Measurements from ENCODE around the gene ANLN. TPM values are rescaled to one million over a fixed set of nuclear protein-coding genes. Genes with fewer than 3 reads are reported as not detected.
A peak's percentile ranks its signal among the peaks of the same experiment; 100 is the strongest.
"Not testable (repeated sequence)": the region's sequence is repeated elsewhere in the genome, so short reads cannot be mapped to it uniquely, and the experiment has no call there.

The ANLN gene
- total RNA-seq, 1 experiment from 2014 or later = 537 TPM

DNA sequence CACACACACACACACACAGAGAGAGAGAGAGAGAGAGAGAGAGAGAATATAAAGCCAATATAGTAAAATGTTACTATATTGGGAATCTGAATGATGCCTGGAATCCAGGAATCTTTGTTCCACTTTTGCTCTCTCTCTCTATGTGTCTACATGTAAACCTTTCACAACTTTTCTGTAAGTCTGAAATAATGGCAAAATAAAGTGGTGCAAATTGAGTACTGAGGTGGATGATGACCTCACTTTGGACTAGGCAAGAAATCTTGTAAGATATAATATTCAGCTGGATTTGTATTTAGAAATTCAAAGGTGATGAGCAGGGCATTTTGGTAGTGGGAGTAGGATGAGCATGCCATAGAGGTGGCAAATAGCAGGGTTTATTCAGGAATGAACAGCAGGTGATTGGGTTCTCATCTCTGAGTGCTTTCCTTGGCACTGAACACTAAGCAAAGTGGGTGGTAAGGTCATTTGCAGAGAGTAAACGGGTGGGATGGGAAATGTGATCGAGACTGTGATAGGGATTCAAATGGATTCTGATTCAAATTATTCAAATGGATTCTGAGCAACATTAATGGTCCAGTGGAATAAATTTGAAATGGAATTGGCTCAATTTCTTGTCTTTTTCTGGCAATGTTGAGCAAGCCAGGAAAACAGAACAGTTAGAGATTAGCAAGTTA is 9.7 kb upstream of the ANLN start:
- no peak for DNase-seq (ENCODE audit: low read depth)

DNA sequence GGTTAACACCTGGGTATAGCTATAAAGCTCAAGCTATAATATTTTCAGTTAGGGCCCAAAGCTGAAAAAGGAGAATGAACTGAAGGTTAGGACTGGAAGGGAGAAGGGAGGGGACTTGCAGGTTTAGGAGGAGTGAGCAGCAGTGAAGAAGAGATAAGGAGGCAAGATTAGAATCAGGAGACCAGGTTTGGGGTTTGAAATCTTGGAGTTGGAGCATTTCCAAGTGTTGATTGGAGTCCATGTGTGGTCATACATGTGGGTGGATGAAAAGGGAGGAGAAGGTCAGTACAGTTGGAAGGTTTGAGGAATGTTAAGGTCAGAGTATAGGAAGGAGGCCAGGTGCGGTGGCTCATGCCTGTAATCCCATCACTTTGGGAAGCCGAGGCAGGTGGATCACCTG is 8.6 kb upstream of the ANLN start:
- no peak for DNase-seq (ENCODE audit: low read depth)

DNA sequence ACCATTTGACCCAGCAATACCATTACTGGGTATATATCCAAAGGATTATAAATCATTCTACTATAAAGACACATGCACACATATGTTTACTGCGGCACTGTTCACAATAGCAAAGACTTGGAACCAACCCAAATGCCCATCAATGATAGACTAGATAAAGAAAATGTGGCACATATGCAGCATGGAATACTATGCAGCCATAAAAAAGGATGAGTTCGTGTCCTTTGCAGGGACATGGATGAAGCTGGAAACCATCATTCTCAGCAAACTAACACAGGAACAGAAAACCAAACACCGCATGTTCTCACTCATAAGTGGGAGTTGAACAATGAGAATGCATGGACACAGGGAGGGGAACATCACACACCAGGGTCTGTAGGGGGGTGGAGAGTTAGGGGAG is 6.4 kb upstream of the ANLN start:
- not testable (repeated sequence) for DNase-seq (ENCODE audit: low read depth)

DNA sequence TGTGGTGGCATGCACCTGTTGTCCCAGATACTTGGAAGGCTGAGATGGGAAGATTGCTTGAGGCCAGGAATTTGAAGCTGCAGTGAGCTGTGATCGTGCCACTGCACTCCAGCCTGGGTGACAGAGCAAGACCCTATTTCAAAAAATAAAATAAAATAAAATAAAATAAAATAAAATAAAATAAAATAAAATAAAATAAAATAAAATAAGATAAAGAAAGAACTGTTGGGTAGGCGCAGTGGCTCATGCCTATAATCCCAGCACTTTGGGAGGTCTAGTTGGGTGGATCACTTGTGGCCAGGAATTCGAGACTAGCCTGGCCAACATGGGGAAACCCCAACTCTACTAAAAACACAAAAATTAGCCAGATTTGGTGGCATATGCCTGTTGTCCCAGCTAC is 4.0 kb upstream of the ANLN start:
- DNase-seq (ENCODE audit: low read depth) = not testable (repeated sequence)

DNA sequence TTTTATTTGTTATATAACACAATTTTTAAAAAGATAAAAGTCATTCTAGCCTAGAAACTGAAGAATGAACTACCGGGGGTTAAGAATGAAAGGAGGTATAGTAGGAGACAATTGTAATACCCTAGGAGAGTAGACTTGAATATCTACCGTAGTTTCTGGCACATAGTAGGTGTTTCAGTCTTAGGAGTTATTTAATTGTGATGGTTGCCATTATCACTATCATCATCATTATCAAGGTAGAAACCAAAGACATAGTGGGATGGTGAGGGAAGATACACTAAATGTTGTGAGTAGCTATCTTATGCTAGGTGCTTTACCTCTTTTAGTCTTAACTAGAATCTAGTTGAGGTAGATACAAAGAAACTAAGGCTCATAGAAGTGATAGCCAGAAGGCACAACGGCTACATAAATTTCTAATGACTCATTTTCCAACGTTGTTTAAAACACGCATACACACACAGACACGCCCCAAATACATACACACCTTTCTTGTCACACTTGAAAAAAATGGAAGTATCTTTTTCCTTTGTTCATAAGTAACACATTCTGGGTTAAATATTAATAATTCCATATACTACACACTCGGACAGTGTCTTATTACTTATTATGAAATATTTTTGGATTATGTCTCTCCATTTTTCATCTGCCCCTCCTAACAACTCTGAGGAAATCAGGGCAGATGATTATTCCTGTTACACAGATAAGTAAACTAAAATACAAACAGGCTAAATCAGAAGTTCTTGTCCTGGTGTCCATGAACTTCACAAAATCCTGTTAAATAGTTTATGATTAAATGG is 2.0 kb upstream of the ANLN start:
- DNase-seq (ENCODE audit: low read depth) = peak; percentile 76

DNA sequence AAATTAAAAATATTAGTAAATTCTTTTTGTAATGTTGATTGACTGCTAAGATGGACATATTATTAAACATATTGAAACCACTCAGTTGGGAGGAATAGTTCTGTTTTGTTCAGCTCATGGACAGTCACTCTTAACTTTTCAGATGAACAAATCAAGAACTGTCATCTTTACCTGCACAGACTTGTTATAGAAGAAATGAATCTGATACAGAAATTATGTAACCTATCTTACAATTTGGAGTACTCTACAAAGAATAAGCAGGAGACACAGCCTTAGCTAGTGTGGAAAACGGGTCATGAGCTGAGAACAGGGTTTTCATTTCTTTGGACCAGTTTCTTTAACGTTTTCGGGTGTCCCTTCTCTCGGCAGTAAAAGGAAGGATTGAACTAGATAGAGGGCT is 1.2 kb upstream of the ANLN start:
- no peak for DNase-seq (ENCODE audit: low read depth)

DNA sequence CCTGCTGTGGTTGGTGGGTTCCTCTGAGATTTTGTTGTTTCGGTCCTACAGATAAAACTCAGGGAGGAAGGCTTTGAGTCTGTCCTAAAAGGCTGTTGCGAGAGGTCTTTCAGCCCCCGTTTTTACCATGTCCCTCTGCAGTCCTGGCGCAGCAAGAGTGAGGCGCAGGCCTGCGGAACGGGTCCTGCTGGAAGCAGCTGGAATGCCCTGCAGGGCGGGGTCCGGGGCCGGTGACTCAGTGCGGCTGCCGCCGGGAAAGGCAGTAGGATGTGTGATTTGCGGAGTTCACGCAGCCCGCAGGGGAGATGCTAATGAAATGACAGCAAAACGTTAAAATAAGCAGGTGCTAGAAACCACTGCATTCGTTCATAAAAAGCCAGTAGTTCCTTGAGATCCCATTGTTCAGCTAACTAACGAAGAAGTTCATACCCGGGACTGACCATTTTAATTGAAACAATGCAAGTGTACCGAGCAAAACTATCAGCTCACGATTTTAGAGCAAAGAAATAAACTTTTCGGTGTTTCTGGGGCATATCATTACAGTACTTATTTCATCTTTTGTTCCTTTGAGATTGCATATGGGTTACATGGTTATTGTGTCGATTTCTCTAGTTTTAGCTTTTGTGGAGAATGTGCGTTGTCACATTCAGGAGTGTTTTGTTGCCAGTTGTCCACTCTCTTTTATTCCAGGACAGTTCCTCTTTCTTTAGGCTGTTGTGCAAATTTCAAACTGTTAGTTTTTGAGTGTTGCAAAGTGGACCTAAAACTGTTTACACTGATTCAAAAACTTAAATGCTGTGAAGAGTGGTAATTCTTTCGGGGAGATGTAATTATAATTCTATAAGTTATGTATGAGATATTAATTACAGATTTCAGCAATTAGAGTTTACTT is 783 bp downstream of the ANLN start:
- peak; percentile 93 for DNase-seq (ENCODE audit: low read depth)

DNA sequence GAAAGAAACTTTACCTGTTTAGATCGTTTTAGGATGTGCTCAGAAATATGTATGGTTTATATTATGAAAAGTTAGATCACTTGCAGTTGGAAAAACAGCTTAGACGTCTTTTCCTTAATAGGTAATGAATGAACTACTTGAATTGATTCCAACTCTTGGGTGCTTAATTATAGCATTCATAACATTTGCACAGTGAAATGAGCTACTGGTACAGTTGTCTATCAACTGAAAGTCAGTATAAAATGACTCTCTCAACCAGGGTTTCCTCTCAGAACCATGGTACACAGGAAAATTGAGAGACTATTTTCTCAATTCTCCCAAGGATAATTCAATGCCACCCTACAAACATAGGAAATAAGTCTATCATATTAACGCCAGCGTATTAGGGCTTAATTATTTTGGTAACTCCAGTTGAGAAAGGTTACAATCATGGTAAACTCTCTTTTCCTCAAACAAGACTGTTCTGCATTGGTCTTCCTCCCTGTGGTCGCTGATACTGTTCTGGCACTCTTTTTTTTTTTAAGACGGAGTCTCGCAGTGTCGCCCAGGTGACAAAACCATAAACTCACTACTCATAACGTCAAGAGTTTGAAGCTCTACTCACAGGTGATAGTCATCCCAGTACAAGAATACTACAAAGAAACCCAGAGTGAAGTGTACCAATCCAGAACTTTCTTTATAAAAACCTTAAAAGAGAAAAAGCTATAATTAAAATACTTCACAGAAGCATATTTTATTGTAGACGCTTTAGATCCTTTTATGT is 2.0 kb downstream of the ANLN start:
- DNase-seq (ENCODE audit: low read depth) = no peak

DNA sequence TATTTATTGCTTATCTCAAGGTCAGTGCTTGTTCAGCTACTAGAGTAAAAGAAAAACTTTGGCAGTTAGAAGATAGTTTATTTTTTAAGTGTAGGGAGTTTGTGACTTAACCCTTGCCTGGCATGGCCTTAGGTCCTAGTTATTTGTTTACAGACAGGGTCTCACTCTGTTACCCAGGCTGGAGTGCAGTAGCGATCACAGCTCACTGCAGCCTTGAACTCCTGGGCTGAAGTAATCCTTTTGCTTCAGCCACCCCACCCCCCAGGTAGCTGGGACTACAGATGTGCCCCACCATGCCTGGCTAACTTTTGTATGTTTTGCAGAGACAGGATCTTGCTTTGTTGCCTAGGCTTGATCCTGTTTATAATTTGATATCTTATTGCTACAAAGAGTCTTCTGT is 4.2 kb downstream of the ANLN start:
- DNase-seq (ENCODE audit: low read depth) = no peak

DNA sequence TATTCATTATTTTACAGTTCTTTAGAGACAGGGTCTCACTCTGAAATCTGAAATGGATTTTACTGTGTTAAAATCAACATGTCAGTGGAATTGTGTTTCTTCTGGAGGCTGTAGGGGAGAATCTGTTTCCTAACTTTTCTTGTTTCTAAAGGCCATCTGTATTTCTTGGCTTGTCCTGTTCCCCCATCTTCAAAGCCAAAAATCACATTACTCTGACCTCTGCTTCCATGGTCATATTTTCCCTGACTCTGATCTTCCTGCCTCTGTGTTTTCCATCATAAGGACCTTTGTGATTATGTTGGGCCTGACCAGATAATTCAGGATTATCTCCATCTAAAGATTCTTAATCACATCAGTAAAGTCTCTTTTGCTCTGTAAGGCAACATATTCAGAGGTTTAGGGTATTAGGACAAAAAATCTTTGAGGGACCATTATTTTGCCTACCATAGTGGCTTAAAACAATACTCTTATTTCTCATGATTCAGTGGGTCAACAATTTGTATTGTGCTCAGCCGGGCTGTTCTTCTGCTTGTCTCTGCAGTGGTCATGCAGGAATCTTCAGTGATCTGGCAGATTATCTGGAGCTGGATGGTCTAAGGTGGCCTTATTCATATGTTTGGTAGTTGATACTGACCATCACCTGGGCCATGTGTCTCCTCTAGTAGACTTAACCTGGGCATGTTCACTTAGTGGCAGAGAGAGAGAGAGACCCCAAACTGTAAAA is 5.7 kb downstream of the ANLN start:
- no peak for DNase-seq (ENCODE audit: low read depth)

DNA sequence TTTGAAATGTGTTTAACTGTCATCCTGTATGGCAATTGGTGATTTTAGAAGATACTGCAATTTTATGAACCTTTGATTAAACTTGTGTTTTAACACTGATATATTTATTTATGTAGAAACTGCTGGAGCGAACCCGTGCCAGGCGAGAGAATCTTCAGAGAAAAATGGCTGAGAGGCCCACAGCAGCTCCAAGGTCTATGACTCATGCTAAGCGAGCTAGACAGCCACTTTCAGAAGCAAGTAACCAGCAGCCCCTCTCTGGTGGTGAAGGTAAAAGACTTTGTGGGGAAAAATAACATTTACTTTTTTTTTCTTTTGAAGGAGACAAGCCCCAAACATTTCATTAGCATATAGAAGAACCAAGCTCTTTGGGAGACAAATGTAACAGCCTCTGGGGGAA is 6.5 kb downstream of the ANLN start:
- peak; percentile 66 for DNase-seq (ENCODE audit: low read depth)

DNA sequence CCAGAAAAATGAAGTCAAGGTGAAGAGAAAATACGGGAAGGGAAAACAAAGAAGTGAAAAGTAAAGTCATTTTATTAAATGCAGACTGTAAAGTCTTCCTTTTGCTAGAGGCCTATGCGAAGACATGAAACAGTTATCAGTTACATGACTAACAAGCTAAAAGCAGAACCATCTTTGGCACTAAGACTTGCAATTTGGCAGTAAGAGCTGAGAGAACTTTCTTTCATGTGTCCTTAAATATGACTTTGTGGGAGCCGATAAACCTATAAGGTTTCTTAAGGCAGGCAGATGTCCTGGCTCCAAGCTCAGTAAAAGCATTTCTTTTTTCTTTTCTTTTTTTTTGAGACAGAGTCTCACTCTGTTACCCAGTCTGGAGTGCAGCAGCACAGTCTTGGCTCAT is 10.4 kb downstream of the ANLN start:
- no peak for DNase-seq (ENCODE audit: low read depth)

DNA sequence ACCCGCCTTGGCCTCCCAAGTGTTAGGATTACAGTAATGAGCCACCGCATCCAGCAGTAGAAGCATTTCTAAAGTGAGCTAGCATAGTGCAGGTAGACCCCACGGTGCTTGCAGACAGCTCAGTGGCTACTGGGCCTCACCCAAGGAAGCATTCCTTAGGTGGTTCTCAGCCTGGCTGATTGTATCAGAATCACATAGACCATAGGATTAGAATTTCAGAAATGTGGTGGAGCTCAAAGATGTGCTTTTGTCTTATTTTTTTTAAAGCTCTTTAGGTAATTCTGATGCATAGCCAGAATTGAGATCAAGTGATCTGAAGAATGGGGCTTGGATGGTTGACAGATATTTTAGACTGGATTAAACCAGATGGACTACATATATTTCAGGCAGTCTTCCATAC is 10.9 kb downstream of the ANLN start:
- no peak for DNase-seq (ENCODE audit: low read depth)

DNA sequence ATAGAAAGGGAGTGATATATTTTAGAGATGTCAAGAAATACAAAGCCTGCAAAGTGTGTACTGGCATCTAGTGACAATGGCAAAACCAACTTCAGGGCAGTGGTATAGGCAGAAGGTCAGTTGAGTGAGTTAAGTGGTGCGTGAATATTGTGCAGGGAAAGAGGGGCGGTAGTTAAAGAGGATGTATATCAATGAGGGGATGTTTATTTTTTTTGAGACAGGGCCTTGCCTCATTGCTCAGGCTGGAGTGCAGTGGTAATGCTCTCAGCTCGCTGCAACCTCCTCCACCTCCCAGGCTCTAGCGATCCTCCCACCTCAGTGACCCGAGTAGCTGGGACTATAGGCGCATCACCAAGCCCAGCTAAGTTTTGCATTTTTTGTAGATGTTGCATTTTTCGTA is 13.8 kb downstream of the ANLN start:
- DNase-seq (ENCODE audit: low read depth) = no peak

DNA sequence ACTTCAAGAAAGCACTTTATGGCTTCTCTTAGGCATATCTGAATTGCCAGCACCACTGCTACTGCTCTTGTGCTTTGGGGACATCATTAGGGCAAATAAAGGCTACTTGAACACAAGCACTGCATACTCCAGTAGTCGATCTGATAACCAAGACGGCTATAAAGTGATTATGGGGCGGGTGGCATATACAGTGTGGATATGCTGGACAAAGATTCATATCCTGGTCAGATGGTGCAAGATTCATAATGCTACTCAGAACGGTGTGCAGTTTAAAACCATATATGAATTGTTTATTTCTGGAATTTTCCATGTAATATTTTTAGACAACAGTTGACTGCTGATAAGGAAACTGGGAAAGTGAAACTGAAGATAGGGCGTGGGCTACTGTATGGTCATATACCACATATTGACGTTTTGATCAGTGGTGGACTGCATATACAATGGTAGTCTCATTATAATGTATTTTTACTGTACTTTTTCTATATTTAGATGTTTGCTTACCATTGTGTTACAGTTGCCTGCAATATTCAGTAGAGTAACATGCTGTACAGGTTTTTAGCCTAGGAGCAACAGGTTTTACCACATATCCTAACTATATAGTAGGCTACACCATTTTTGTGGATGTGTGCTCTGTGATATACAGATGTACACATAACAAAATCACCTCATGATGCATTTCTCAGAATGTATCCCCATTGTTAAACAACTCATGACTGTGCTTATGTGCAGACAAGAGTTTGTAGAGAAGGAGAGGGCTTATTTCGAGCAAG is 15.2 kb downstream of the ANLN start:
- DNase-seq (ENCODE audit: low read depth) = no peak

DNA sequence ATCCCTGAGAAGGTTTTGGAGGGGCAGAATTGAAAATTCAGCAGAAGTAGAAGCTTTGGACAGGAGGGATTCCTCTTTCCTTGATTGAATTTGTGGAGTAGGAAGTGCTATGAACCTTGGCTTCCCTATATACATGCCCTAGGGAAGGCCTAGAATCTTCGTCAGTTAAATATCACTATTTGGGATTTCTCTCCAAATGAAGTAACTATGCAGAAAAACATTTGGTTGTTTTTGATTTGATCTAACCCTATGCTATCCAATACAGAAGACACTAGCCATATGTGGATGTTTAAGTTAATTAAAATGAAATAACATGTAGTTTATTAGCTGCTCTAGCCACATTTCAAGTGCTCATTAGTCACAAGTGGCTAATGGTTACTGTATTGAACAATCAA is 15.7 kb downstream of the ANLN start:
- no peak for DNase-seq (ENCODE audit: low read depth)

DNA sequence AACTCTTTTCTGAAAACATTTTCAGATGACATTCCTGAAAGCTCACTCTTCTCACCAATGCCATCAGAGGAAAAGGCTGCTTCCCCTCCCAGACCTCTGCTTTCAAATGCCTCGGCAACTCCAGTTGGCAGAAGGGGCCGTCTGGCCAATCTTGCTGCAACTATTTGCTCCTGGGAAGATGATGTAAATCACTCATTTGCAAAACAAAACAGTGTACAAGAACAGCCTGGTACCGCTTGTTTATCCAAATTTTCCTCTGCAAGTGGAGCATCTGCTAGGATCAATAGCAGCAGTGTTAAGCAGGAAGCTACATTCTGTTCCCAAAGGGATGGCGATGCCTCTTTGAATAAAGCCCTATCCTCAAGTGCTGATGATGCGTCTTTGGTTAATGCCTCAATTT is 16.5 kb downstream of the ANLN start:
- DNase-seq (ENCODE audit: low read depth) = no peak

DNA sequence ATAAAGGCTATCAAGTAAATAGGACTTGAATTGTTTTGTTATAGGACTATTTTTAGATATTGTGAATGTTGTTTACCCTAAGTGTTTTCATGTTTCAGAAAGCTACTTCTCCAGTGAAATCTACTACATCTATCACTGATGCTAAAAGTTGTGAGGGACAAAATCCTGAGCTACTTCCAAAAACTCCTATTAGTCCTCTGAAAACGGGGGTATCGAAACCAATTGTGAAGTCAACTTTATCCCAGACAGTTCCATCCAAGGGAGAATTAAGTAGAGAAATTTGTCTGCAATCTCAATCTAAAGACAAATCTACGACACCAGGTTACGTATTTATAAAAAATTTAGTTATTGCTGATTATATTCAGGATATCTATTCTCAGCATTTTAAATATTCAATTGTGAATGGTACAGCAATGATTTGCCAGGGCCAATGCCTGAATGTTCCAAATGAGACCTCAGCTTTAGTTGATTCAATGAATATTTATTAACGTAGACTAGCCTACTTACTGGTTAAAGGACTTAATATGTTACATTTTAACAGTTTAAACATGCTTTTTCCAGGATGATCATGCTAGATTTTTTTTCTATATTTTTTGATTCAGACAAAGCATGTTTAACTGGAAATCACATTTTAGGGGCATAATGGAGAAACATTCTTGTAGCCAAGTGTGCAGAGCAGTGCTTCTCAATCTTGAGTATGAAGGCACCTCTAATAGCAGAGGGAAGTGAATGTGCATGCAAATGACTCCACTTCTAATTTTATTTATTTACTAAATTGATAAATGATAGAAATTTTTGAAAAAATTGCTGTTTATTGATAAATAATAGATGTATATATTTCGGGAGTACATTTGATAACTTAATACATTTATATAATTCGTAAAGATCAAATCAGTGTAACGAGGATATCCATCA is 18.2 kb downstream of the ANLN start:
- DNase-seq (ENCODE audit: low read depth) = no peak

DNA sequence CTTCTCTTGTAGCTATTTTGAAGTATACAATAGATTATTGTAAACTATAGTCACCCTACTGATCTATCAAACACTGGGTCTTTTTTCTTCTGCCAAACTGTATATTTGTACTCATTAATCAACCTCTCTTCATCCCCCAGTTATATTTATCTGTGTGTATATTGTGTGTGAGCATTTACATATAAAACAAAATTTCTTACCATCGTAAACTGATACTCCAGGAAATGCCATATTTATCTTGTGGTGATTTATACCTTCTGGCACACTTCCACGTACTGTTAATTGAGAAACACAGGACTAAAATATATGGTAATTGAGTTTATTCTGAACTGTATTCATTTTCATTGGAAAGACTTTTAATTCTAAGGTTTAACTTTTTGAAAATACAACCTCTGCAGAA is 18.9 kb downstream of the ANLN start:
- DNase-seq (ENCODE audit: low read depth) = no peak

Measured in RPMI7951 (cell line).